Stimulated activated effector memory CD8-positive, alpha-beta T cell treated with anti-CD3 and anti-CD28 coated beads, Interleukin-12 subunit alpha, Interleukin-12 subunit beta, amount 100 ng/mL, for 72 hours (primary cell): Measurements from ENCODE around the gene TTC7B.

Experiments
- ATAC-seq: fragments of 150-1000 bp; cut with Tn5 transposase; 2 replicates; pipeline ENCODE4 v1.10.0; 2021
- DNase-seq, 2 donors: peaks; one replicate each; pipeline ENCODE4 v3.0.0; 2021 to 2022; ENCODE audit warnings: low spot score in 2 of 2
- H3K27ac Mint-ChIP-seq: one replicate; pipeline ENCODE4 v1.8.0; 2022; ENCODE audit warnings: mild to moderate bottlenecking, mixed read lengths
- H3K36me3 Mint-ChIP-seq: one replicate; pipeline ENCODE4 v1.8.0; 2022; ENCODE audit warnings: mild to moderate bottlenecking, mixed read lengths
- H3K4me1 Mint-ChIP-seq: one replicate; pipeline ENCODE4 v1.8.0; 2022; ENCODE audit warnings: mixed read lengths
- H3K4me3 Mint-ChIP-seq: one replicate; pipeline ENCODE4 v1.8.0; 2022; ENCODE audit warnings: mild to moderate bottlenecking, mixed read lengths
- H3K9me3 Mint-ChIP-seq: one replicate; pipeline ENCODE4 v1.8.0; 2022; ENCODE audit warnings: mixed read lengths

The TTC7B gene

DNA sequence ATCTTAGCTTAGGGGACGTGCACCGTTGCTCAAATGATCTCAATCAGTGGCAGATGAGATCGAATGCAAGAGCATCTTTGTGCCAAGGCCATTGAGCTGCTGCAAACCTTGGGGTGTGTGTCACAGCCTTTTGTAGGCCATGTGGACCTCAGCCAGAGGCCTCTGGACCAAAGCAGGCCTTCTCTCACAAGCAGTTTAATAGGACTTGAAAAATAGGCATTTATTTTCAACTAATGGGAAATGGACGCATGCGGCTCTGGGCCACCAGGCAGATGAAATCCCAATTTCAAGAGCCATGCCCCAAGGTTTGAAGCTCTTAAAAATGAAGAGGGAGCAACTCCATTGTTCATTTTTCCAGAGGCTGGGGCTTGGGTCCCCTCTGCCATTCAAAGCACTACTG, 87.3 kb downstream of the TTC7B start:
- Mint-ChIP-seq H3K9me3 (no peaks in the 10 kb centered on the region), H3K27ac (no peak overlapping the region), H3K4me3 (no peak overlapping the region), H3K36me3 (no peaks in the 10 kb centered on the region), H3K4me1 (no peaks in the 10 kb centered on the region)
- DNase-seq (no peak), ATAC-seq (no peak)

DNA sequence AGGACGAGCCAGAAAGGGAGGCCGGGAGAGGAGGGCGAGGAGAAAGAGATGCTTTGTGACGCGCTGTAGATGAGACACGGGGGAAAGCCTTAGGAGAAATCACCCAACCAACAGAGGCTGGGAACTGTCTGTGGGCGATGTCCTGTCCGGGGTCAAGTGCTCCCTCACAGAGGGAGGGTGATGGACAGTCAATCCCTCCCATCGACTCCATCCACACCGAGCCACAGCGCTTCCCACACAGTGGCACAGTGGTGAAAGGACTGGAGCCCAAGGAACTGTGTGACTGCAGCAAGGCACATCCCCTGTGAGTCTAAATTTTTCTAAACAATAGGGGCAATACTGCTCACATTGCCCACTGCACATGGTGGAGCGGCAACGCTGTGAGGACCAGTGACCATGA, 89.1 kb downstream of the TTC7B start:
- H3K27ac Mint-ChIP-seq: no peak overlapping the region
- ATAC-seq: no peak
- H3K4me3 Mint-ChIP-seq: no peak overlapping the region
- H3K9me3 Mint-ChIP-seq: no peaks in the 10 kb centered on the region
- no peaks in the 10 kb centered on the region for H3K36me3 Mint-ChIP-seq
- DNase-seq: no peak
- H3K4me1 Mint-ChIP-seq: no peaks in the 10 kb centered on the region

DNA sequence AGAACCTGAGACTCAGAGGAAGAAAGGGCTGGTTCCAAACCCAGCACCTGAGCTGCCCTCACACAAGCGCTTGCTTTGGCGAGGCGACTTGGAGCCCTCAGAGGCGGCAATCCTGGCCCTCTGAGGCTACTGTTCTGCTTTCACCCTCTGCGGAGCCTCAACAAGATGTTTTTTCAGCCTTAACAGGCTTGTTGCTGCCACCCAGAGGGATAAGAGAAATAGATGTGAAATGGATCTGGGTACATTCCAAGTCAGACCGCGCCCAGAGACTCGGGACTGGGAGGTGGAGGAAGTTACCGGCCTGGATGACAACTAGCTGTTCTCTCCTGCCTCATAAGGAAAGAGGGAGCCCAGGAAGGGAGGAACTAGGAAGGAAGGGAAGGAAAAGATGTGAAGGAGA, 89.6 kb downstream of the TTC7B start:
- H3K27ac Mint-ChIP-seq: no peak overlapping the region
- DNase-seq: no peak
- no peak overlapping the region for H3K4me3 Mint-ChIP-seq
- no peak for ATAC-seq
- H3K4me1 Mint-ChIP-seq: no peaks in the 10 kb centered on the region
- H3K9me3 Mint-ChIP-seq: no peaks in the 10 kb centered on the region
- H3K36me3 Mint-ChIP-seq: no peaks in the 10 kb centered on the region

DNA sequence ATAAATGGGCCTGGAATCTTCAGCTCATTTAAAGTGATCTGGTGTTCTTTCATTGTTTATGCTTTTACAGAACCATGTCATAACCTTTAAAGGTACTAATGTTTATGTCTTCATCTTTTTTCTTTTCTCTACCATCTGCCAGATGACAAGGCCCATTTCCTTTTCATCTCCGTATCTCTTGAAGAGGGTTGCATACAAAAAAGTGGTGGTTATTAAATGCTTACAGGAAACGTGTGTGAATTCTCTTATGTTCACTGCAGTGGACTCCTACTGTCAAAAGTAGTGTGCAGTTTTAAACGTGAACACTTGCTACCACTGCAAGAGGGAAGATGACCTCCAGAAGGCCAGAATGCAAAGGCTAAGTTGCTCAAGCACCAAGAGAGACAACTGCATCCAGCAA, 91.4 kb downstream of the TTC7B start:
- H3K4me3 Mint-ChIP-seq: no peak overlapping the region
- H3K9me3 Mint-ChIP-seq: no peaks in the 10 kb centered on the region
- no peak for ATAC-seq
- no peaks in the 10 kb centered on the region for H3K4me1 Mint-ChIP-seq
- no peaks in the 10 kb centered on the region for H3K36me3 Mint-ChIP-seq
- no peak for DNase-seq
- no peak overlapping the region for H3K27ac Mint-ChIP-seq

DNA sequence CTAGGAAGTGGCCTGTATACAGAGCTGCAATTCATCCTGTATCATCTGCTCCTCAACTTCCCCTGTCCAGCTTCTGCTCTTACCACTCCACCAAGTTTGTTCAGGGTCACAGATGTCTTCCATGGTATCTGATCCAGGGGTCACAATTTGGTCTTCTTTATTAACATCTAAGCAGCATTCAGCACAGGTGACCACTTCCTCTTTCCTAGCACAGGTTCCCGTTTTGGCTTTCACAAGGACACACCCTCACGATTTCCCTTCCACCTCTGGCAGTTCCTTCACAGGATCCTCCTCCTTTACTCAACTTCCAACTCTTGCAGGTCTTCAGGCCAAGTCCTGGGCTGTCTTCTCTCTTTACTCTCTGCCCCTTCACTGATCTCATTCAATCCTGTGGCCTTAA, 93.6 kb downstream of the TTC7B start:
- Mint-ChIP-seq H3K27ac (no peak overlapping the region), H3K4me3 (no peak overlapping the region), H3K36me3 (no peaks in the 10 kb centered on the region), H3K4me1 (no peaks in the 10 kb centered on the region), H3K9me3 (no peaks in the 10 kb centered on the region)
- no peak for ATAC-seq
- no peak for DNase-seq

DNA sequence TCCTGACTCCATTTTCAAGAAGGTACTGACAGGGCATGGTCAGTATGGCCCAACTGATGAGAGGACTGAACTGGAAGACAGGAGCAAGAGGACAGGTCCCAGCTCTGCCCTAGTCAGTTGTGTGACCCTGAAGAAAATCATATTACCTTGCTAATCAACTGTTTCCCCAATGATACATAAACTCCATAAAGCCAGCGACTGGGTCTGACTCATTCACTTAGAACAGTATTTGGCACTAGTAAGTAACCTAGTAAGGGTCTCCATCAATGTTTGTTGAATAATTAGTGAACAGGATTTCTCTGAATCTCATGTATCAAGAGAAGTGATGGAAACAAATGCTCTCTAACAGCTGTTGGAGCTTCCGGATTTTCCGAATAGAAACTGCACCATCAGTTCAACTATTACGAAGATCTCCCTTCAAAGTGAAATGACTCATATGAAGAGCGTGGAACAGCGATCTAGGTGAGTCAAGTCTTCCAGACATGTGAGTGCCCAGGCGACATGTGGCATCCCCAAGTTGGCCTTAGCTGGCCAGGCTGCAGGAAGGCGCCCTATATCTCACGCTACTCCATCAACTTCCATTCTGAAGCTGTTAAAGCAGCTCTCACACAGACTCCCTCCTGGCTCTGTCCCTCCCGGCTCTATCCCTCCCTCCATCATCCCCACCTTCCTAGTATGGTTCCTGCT, 94.5 kb downstream of the TTC7B start:
- no peaks in the 10 kb centered on the region for H3K36me3 Mint-ChIP-seq
- DNase-seq (no peak), ATAC-seq (peak; percentile 63)
- no peak overlapping the region for H3K4me3 Mint-ChIP-seq
- no peak overlapping the region for H3K27ac Mint-ChIP-seq
- H3K9me3 Mint-ChIP-seq: no peaks in the 10 kb centered on the region
- no peaks in the 10 kb centered on the region for H3K4me1 Mint-ChIP-seq

DNA sequence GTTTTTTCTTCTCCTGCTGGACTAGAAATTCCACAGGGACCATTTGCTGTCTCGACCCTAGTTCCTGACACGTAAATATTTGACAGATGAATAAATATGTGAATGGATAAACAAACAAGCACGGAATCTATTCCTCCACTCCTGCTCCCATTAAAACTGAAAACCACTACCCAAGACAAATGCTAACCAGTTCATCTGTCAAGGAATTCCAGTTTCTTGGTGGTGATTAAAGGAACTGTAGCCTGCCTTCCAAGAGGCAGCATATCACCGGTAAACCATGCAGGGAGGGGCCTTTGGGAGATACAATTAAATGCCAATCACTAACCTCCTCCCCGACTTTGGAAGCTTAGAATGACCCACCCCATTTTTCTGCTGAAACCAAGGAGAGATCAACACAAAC, 95.4 kb downstream of the TTC7B start:
- ATAC-seq (no peak), DNase-seq (no peak)
- Mint-ChIP-seq H3K4me1 (no peaks in the 10 kb centered on the region), H3K9me3 (no peaks in the 10 kb centered on the region), H3K27ac (no peak overlapping the region), H3K4me3 (no peak overlapping the region), H3K36me3 (no peaks in the 10 kb centered on the region)

DNA sequence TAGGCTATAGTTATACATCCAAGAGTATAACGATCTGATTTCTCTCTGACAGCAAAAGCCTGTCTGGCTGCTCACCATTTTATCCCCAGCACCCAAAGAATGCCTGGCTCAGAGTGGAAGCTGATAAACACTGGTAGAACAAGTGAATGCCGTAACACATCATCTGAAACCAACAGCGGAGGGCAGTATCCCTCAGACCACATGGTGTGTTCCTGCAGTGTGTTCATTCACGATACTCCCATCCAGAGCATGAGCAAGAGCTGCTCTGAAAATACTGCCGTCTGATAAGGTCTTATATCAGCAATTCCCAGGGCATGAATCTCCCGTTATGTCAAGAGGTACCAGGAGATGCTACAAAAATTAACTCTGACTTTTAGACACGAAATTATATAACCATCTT, 95.9 kb downstream of the TTC7B start:
- no peak for ATAC-seq
- DNase-seq: no peak
- Mint-ChIP-seq H3K36me3 (no peaks in the 10 kb centered on the region), H3K9me3 (no peaks in the 10 kb centered on the region), H3K27ac (no peak overlapping the region), H3K4me3 (no peak overlapping the region), H3K4me1 (no peaks in the 10 kb centered on the region)

DNA sequence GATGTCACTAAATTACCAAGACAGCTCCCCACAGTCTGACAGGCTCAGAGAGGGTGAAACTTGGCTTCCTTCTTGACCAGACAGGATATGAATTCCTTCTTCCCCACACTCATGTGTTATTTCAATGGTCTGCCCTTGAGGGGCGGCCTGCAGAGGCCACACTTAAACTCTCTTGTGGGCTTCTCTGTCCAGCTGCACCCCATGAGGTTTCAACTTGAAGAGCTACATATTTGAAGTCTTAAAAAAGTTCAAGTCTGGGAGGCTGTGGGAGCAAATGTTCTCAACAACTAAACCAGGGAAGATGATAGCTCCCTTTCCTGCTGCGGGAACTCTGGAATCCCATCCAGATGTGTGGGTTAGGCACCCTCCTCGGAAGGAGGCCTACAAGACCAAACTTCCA, 98.3 kb downstream of the TTC7B start:
- DNase-seq: no peak
- H3K36me3 Mint-ChIP-seq: no peaks in the 10 kb centered on the region

DNA sequence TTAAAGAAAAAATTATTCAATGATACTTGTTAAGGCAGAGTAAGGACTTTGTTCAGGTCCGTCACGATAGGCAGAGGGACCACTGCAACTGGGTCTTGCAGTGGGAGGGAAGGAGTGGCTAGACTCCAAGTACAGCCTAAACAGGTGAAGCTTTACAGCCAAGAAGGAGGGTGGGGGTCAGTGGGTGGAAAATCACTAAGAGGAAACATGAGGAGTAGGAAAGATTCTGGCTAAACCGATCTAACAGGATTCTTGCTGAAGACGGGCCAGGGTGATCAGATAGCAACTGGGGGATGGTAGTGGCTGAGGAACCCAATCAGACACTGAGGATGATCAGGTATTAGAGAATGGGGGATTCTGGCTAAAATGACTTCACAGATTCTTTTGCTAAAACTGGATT, 100.2 kb downstream of the TTC7B start:
- H3K4me1 Mint-ChIP-seq: no peaks in the 10 kb centered on the region
- no peaks in the 10 kb centered on the region for H3K36me3 Mint-ChIP-seq
- DNase-seq (no peak), ATAC-seq (no peak)
- no peak overlapping the region for H3K4me3 Mint-ChIP-seq
- no peak overlapping the region for H3K27ac Mint-ChIP-seq
- no peaks in the 10 kb centered on the region for H3K9me3 Mint-ChIP-seq

More for the DNA sequence above, 98.3 kb downstream of the TTC7B start:
- Mint-ChIP-seq H3K4me1 (no peaks in the 10 kb centered on the region), H3K9me3 (no peaks in the 10 kb centered on the region), H3K4me3 (no peak overlapping the region), H3K27ac (no peak overlapping the region)
- no peak for ATAC-seq

DNA sequence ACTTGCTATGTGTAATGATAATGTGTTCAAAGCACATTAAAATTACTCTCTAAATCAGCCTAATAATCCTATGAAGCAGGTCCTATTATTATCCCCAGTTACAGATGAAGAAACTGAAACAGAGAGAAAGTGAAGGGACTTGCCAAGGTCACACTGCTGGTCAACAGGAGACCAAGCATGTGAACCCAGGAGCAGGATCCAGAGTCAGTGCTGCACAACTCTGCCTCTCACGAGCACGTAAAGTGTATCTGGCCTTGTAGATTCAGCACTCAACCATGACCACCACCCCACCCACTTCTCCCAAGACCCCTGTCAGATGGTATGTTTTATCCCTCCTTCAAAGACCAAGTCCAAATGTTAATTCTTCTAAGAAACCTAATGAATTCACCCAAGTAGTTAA, 100.7 kb downstream of the TTC7B start:
- H3K36me3 Mint-ChIP-seq: no peaks in the 10 kb centered on the region
- DNase-seq: no peak
- H3K9me3 Mint-ChIP-seq: no peaks in the 10 kb centered on the region
- H3K4me1 Mint-ChIP-seq: no peaks in the 10 kb centered on the region
- ATAC-seq: no peak
- no peak overlapping the region for H3K4me3 Mint-ChIP-seq
- no peak overlapping the region for H3K27ac Mint-ChIP-seq

DNA sequence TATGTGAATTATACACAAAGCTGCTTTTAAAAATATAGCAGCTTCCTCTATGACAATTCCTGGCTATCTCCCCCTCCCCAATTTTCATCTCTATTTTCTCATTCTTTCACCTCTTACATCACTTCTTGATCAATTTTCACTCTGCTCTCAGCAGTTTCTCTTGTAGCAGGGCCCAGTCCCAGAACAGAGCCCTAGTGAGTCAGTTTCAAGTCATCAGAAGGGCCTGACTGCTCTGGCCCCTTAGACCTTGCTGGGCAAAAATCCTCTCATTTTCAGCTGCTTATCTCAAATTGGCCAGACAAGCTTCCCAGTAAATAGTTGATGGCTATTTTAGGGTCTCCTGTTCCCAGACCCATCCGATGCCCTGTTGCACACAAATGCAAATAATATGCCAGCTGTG, 101.4 kb downstream of the TTC7B start:
- Mint-ChIP-seq H3K9me3 (no peaks in the 10 kb centered on the region), H3K27ac (no peak overlapping the region), H3K4me3 (no peak overlapping the region), H3K4me1 (no peaks in the 10 kb centered on the region), H3K36me3 (no peaks in the 10 kb centered on the region)
- ATAC-seq (no peak), DNase-seq (no peak)

DNA sequence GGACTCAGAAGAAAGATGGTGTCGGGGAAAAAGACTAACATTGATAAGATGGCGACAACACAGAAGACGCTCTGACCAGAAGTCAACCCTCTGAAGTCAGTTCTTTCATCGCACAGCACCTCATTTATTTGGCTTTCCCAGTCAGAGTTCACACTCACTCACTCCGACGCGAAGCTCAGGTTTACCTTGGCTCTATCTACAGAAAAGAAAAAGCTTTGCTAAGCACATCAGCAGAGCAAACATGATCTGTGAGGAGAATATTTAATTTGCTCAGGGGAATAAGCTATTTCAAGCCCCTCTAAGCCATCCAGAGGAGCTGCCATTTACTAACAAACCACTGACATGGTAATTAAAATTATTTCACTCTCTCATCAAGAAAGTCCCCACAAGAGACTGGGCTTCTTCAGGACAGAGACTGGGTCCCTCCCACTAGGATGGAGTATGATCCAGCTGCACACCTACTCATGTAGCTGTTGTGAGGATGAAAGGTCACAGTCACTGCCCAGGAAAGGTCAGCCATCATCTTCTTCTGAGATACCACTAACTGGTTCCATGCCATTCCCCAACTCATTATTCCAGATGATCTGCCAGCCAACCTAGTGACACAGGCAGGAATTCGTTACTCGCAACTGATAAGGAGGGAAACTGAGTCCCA, 111.4 kb downstream of the TTC7B start:
- Mint-ChIP-seq H3K27ac (no peak overlapping the region), H3K4me3 (no peak overlapping the region), H3K4me1 (no peaks in the 10 kb centered on the region), H3K9me3 (no peaks in the 10 kb centered on the region), H3K36me3 (no peaks in the 10 kb centered on the region)
- DNase-seq (no peak), ATAC-seq (no peak)

DNA sequence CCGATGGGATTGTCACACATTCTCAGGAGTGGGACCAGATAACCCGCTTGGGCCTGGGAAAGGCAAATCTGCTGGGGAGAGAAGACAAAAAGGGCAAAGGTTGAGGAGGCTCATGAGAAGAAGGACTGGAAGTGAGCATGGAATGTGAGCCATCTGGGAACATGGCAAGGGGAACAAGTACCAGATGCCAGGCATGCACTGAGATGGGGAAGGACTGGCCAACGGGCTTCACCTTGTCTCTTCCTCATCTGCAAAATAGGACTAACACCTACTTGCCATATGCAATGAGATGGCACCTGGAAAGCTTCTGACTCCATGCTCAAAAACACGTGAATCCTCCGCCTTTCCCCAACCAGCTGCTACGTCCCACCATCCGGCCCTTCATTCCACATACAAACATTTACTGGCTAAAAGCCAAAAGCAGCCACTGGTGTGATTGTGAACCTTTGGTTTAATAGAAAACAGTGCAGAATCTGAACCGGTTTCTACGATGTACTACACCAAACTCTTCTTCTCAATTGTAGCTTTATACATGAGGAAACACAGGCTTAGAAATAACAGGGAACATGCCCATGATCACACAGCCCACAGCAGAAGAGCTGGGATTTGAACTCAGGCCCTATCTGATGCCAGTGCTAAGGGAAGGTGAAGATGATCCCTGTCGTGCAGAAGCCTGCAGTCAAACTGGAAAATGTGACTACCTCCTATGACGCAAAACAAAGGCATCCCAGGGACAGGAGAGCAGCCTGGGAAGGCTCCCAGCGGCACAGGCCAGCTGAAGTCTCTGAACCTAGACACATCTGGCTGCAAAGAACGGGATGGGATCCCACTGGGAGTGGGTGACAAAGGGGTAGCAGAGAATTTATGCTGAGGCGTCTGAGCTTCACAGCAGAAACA, 112.1 kb downstream of the TTC7B start:
- H3K4me3 Mint-ChIP-seq: no peak overlapping the region
- no peaks in the 10 kb centered on the region for H3K36me3 Mint-ChIP-seq
- no peaks in the 10 kb centered on the region for H3K9me3 Mint-ChIP-seq
- no peak overlapping the region for H3K27ac Mint-ChIP-seq
- H3K4me1 Mint-ChIP-seq: no peaks in the 10 kb centered on the region
- ATAC-seq (no peak), DNase-seq (no peak)

DNA sequence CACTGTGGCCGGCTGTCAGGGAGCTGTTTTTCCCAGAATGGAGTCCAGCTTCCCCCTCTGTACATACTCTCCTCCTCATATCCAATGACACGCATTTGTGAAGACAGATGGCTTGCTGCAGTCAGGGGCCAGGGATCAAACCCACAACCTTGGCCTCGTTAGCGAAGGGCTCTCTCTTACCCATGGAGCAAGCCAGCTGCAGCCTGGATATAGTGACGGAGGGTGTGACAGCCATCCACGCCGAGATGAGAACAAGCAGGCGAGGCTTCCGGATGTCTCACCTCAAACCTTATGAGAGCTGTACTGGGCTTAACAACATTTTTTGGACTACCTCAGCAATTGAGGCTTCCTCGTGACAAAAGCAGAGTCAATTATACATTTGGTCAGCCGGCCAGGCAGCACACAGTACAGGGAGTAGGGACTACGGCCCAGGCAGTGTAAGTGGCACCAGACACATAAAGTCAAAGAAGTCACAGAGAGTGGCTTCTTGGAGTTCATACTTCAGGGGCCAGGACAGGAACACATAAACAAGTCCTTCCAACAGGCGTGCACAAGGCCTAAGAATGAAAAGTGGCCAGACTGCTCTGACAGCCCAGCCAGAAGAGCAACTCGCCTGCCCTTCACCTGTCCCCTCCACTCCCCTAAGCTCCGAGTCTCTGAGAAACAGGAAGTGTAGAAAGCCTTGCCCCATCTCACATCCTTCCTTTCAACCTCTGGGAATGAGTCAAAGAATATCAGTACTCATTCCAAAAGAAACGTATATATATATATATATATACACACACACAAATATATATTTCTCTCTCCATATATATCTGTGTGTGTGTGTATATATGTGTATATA, 115.1 kb downstream of the TTC7B start:
- Mint-ChIP-seq H3K36me3 (no peaks in the 10 kb centered on the region), H3K9me3 (no peaks in the 10 kb centered on the region), H3K27ac (no peak overlapping the region), H3K4me1 (no peaks in the 10 kb centered on the region), H3K4me3 (no peak overlapping the region)
- no peak for DNase-seq
- peak; percentile 62 for ATAC-seq
